ENCODE measurements around the gene AADAC.

DNA sequence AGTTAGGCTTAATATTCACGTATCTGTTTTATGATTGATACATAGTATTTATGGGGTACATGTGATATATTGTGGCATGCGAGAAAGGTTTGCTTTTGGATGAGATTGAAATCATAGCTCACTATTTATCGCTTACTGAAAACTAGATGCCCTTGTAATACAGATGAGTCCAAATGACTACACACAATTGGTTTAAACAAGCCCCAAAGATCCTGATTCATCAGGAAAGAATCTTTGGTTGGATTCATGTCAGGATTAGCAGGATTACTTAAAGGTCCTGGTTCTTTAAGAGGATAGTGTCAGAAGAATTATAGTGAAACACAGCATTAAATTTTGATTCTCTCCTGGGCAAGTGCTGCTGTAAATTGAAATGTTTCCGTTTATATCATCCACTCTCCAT lies 18.6 kb upstream of the AADAC start:
- TF ChIP-seq POLR2A (IDR thresholded peaks at IDR 0.05; ENCODE audit: low read length) (no peak), GATA1 (IDR thresholded peaks at IDR 0.05; ENCODE audit: low read depth, low read length) (no peak)
